ENCODE results near the gene ALDH1A3. TPM values are rescaled to one million over a fixed set of nuclear protein-coding genes. Genes with fewer than 3 reads are reported as not detected.

ALDH1A3 gene
- total and polyA plus RNA-seq, 2 experiments from 2014 or later, result 4.0 to 19.8 TPM

- Histone ChIP-seq H3K27ac (ENCODE audit: low read depth) (no peak overlapping the region), H2AFZ (no peak overlapping the region), H3K9me2 (ENCODE audit: insufficient read depth) (no peaks in the 10 kb centered on the region), H3F3A (replicated peaks; ENCODE audit: low read depth) (no peaks in the 10 kb centered on the region), H3K27me3 (ENCODE audit: insufficient read depth) (no peaks in the 10 kb centered on the region), H3K79me2 (replicated peaks; ENCODE audit: insufficient read depth) (no peaks in the 10 kb centered on the region), H4K20me1 (replicated peaks; ENCODE audit: insufficient read depth) (no peaks in the 10 kb centered on the region), H3K4me1 (ENCODE audit: insufficient read depth) (no peaks in the 10 kb centered on the region; the same call in 1 of the 2 replicates), H3K4me3 (no peak overlapping the region), H3K36me3 (ENCODE audit: insufficient read depth) (no peaks in the 10 kb centered on the region), H3K4me2 (no peak overlapping the region)
- ATAC-seq (no peak), DNase-seq (ENCODE audit: low spot score) (no peak)
- Mint-ChIP-seq H3K36me3 (ENCODE audit: low read depth) (no peaks in the 10 kb centered on the region), H3K4me3 (no peak overlapping the region), H3K27me3 (ENCODE audit: insufficient read depth, low read depth, poor library complexity) (peaks cover 9% of the 10 kb centered on the region), H3K9me3 (no peaks in the 10 kb centered on the region), H3K4me1 (peaks cover 17% of the 10 kb centered on the region), H3K27ac (no peak overlapping the region)
- TF ChIP-seq POLR2AphosphoS5 (IDR thresholded peaks at IDR 0.05; ENCODE audit: low read depth) (no peak), EZH2 (IDR thresholded peaks at IDR 0.05; ENCODE audit: low read depth, unreplicated experiment) (no peak), STAT1 (IDR thresholded peaks at IDR 0.05; ENCODE audit: unreplicated experiment) (no peak), ZNF462 (CRISPR knock-in tag; IDR thresholded peaks at IDR 0.05) (no peak), CTCF (conservative IDR thresholded peaks at IDR 0.05; ENCODE audit: low read depth in 2 of 2) (no peak), NANOG (IDR thresholded peaks at IDR 0.05; ENCODE audit: borderline replicate concordance) (no peak), ETS1 (IDR thresholded peaks at IDR 0.05) (no peak), ZNF331 (CRISPR knock-in tag; IDR thresholded peaks at IDR 0.05; ENCODE audit: low read depth) (no peak), ZNF114 (CRISPR knock-in tag; IDR thresholded peaks at IDR 0.05) (no peak), EZH2phosphoT487 (IDR thresholded peaks at IDR 0.05; ENCODE audit: unreplicated experiment) (no peak), REST (IDR thresholded peaks at IDR 0.05; ENCODE audit: unreplicated experiment) (no peak), JUNB (IDR thresholded peaks at IDR 0.05; ENCODE audit: unreplicated experiment) (no peak), CREB1 (CRISPR knock-in tag; IDR thresholded peaks at IDR 0.05; ENCODE audit: low read depth) (no peak)
These were observed 20.6 kb downstream of the ALDH1A3 start for GRCh38 chr15:100900136-100900794.
